ENCODE measurements around the gene KNDC1.

KNDC1 gene

DNA sequence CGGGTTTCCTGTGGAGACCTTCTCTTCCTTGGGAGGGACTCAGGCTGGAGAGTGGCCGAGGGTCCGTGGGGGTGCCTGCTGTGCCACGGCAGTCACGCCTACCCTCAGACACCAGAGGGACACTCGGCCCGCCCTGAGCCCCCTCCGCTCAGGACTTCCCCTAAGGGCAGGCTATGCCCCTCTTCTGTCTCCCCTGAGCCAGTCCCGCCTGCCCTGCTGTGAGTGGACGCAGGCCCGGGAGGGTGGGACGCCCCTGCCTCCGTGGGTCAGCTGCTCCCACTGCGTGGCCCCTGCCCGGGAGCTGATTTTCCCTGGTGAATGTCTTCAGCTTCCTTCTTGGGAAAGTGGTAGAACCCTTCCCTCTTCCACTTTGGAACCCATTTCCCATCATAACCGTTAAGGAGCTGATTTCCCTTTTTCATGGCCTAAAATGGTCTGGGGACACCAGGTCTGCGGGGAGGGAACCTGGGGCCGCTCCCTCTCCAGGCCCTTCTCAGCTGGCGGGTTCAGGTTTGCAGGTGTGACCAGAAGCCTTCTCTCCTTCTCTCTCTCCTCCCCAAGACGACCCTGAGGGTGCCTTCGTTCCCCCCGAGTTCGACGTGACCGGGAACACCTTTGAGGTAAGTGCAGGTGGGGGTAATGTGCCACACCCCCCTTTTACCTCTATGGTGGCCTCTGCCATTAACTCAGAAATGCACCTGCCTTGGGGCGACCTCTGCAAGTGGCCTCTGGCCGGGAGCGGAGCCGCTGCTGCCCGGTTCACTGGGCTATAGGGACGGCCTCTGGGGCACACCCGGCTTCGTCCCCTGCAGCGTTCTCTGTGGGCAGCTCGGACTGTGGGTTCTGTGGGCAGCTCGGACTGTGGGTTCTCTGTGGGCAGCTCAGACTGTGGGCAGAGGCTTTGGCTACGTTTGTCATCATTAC, 7.9 kb downstream of the KNDC1 start:
- H3K9me3 ChIP-seq (ENCODE audit: control insufficient read depth, insufficient read depth, low read depth, low read length) = no peaks in the 10 kb centered on the region
- no peaks in the 10 kb centered on the region for H3K4me1 ChIP-seq (ENCODE audit: control insufficient read depth, insufficient read depth, low read length)
- ChIA-PET CTCF (no interaction called here), POLR2A (no interaction called here)
- H3K36me3 ChIP-seq (ENCODE audit: control insufficient read depth in 2 of 2, insufficient read depth in 1 of 2, low read length in 2 of 2) = peaks cover 0 to 16% of the 10 kb centered on the region in 2 experiments; a peak in 1 of 3 replicates
- TF ChIP-seq, protein P1, sequence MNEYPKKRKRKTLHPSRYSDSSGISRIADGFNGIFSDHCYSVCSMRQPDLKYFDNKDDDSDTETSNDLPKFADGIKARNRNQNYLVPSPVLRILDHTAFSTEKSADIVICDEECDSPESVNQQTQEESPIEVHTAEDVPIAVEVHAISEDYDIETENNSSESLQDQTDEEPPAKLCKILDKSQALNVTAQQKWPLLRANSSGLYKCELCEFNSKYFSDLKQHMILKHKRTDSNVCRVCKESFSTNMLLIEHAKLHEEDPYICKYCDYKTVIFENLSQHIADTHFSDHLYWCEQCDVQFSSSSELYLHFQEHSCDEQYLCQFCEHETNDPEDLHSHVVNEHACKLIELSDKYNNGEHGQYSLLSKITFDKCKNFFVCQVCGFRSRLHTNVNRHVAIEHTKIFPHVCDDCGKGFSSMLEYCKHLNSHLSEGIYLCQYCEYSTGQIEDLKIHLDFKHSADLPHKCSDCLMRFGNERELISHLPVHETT (tag by site-specific recombination; IDR thresholded peaks at IDR 0.05) = no peak
- TF ChIP-seq WT1 (tag by site-specific recombination; IDR thresholded peaks at IDR 0.05) = no peak
- no peak for TF ChIP-seq ZBTB21 (tag by site-specific recombination; IDR thresholded peaks at IDR 0.05)
- no peak for TF ChIP-seq IKZF3 (tag by site-specific recombination; IDR thresholded peaks at IDR 0.05)
- TF ChIP-seq ZNF571 (tag by site-specific recombination; IDR thresholded peaks at IDR 0.05) = no peak
- TF ChIP-seq PRDM1 (tag by site-specific recombination; IDR thresholded peaks at IDR 0.05) = no peak
- TF ChIP-seq PRDM2 (tag by site-specific recombination; IDR thresholded peaks at IDR 0.05; ENCODE audit: borderline replicate concordance) = no peak
- no peak overlapping the region for H3K27ac ChIP-seq (ENCODE audit: extremely low read depth, low read depth, low read length)
- H3K4me3 ChIP-seq (ENCODE audit: low read depth, low read length) = no peak overlapping the region

DNA sequence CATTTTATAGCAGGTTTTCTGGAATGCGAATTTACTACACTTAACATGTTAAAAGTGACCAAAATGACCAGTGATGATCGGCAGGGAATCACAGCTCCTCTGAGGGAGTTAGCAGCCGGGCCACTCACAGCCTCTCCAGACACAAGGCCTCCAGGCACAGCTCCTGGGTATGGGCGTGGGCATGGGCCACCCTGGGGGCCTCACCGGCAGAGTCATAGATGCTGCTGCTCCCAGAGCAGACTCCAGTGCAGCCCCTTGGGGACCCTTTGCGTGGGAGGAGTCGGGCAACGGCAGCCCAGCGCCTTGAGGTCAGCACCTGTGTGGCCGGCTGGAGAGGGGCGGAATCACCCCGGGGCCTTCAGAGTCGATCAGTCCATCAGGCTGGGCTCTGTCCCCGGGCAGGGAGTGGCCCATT, 8.6 kb downstream of the KNDC1 start:
- ChIA-PET POLR2A (no interaction called here), CTCF (no interaction called here)
- no peaks in the 10 kb centered on the region for H3K9me3 ChIP-seq (ENCODE audit: control insufficient read depth, insufficient read depth, low read depth, low read length)
- H3K4me3 ChIP-seq (ENCODE audit: low read depth, low read length) = no peak overlapping the region
- H3K36me3 ChIP-seq (ENCODE audit: control insufficient read depth in 2 of 2, insufficient read depth in 1 of 2, low read length in 2 of 2) = peaks cover 0 to 13% of the 10 kb centered on the region in 2 experiments; a peak in 1 of 3 replicates
- no peaks in the 10 kb centered on the region for H3K4me1 ChIP-seq (ENCODE audit: control insufficient read depth, insufficient read depth, low read length)
- TF ChIP-seq GLIS2 (tag by site-specific recombination; IDR thresholded peaks at IDR 0.05) (no peak), ZNF513 (tag by site-specific recombination; IDR thresholded peaks at IDR 0.05) (no peak), ZFP41 (tag by site-specific recombination; IDR thresholded peaks at IDR 0.05; ENCODE audit: borderline replicate concordance) (no peak)
- no peak overlapping the region for H3K27ac ChIP-seq (ENCODE audit: extremely low read depth, low read depth, low read length)
